K562 (cell line): ENCODE measurements around the gene SLC22A23. TPM values are rescaled to one million over a fixed set of nuclear protein-coding genes. Genes with fewer than 3 reads are reported as not detected.

Source experiments
- ATAC-seq: fragments of 200-7000 bp; cut with Tn5 transposase; 3 replicates; pipeline ENCODE4 v1.9.1; 2020; ENCODE audit warnings: moderate library complexity
- BruUV-seq: library from RNA; stranded (reverse); fragments of 400-500 nt; replicated peaks from 2 replicates; lab custom pipeline; 2021; lab: Mats Ljungman, UMichigan
- CTCF ChIA-PET: fragments of 300-600 bp; formaldehyde crosslinking; extraction: SDS; loops from one replicate; lab custom pipeline; 2021; ENCODE audit warnings: low intra/inter-chr PET ratio; lab: Yijun Ruan, JAX
- POLR2A ChIA-PET: fragments of 300-600, 350-650 bp; sonication (Branson Sonifier 250); formaldehyde crosslinking; extraction: SDS; loops from one replicate; lab custom pipeline; 2021; ENCODE audit warnings: antibody characterized with exemption, inconsistent platforms; lab: Yijun Ruan, JAX
- DNase-seq, 4 experiments: peaks; one replicate each; pipeline versions ENCODE4 v3.0.0 to v3.0.0-alpha.2; 2011 to 2018; ENCODE audit warnings: low spot score in 3 of 4, mixed read lengths in 3 of 4; ENCODE audit errors: extremely low read depth in 1 of 4
- FAIRE-seq: peaks from 2 replicates; lab custom pipeline; 2011; peaks lifted over from hg19 to GRCh38; lab: Jason Lieb, UNC
- H2AFZ ChIP-seq: 2 replicates; pipeline ENCODE4 v1.6.0; 2011; ENCODE audit warnings: low read depth, low read length, control low read depth, inconsistent platforms
- H3K27ac ChIP-seq: fragments of 200-600 bp; 3 replicates; pipeline ENCODE4 v1.8.0; 2011; ENCODE audit warnings: low read depth, mild to moderate bottlenecking, control low read depth, inconsistent platforms, low read length, moderate library complexity, mixed read lengths; ENCODE audit errors: extremely low read depth
- H3K27me3 ChIP-seq, 2 experiments: fragments of 300-600 bp in 1 of 2; 2 replicates in 1 of 2; 3 replicates in 1 of 2; pipeline versions ENCODE4 v1.6.0 to v1.8.0; 2011; ENCODE audit warnings: inconsistent platforms in 2 of 2, low read length in 2 of 2, mild to moderate bottlenecking in 1 of 2, mixed read lengths in 1 of 2, moderate library complexity in 1 of 2; ENCODE audit not compliant: control insufficient read depth in 2 of 2, insufficient read depth in 2 of 2
- H3K36me3 ChIP-seq: fragments of 300-600 bp; 3 replicates; pipeline ENCODE4 v1.8.0; 2011; ENCODE audit warnings: mild to moderate bottlenecking, low read length, inconsistent platforms; ENCODE audit not compliant: control insufficient read depth, insufficient read depth
- H3K4me1 ChIP-seq, 2 experiments: fragments of 200-600 bp in 1 of 2; replicated peaks in 1 of 2; 2 replicates in 1 of 2; 3 replicates in 1 of 2; pipeline versions ENCODE4 v1.5.1 to v1.8.0; 2011; ENCODE audit warnings: inconsistent platforms in 2 of 2, low read length in 2 of 2, mild to moderate bottlenecking in 1 of 2, mixed read lengths in 1 of 2, moderate library complexity in 1 of 2; ENCODE audit not compliant: control insufficient read depth in 2 of 2, insufficient read depth in 2 of 2
- H3K4me2 ChIP-seq: 2 replicates; pipeline ENCODE4 v1.6.1; 2011; ENCODE audit warnings: low read length, control low read depth, inconsistent platforms, mixed read lengths; ENCODE audit not compliant: insufficient read depth
- H3K4me3 ChIP-seq: fragments of 200-600 bp; sonication (generic), shearing (Covaris generic); 2 replicates; pipeline ENCODE4 v1.5.1; 2016; ENCODE audit warnings: control low read depth, inconsistent platforms
- H3K79me2 ChIP-seq: fragments of 200-600 bp; 3 replicates; pipeline ENCODE4 v1.8.0; 2011; ENCODE audit warnings: low read length, inconsistent platforms; ENCODE audit not compliant: control insufficient read depth, insufficient read depth
- H3K9ac ChIP-seq, 2 experiments: 2 replicates each; pipeline versions ENCODE4 v1.6.0 to v1.6.1; 2011; ENCODE audit warnings: low read depth in 2 of 2, low read length in 2 of 2, control low read depth in 1 of 2, inconsistent platforms in 1 of 2, mild to moderate bottlenecking in 1 of 2, mixed read lengths in 1 of 2; ENCODE audit not compliant: insufficient read depth in 1 of 2
- H3K9me1 ChIP-seq: one replicate; pipeline ENCODE4 v1.6.0; 2011; ENCODE audit warnings: inconsistent platforms, mild to moderate bottlenecking, low read length, moderate library complexity; ENCODE audit not compliant: control insufficient read depth, insufficient read depth
- H3K9me3 ChIP-seq: replicated peaks from 2 replicates; pipeline ENCODE4 v1.5.1; 2011; ENCODE audit warnings: low read depth, low read length, inconsistent platforms; ENCODE audit not compliant: control insufficient read depth, insufficient read depth
- H4K20me1 ChIP-seq: replicated peaks from 2 replicates; pipeline ENCODE4 v1.6.1; 2011; ENCODE audit warnings: low read length, inconsistent platforms, mixed read lengths; ENCODE audit not compliant: control insufficient read depth, insufficient read depth
- DEAF1 ChIP-seq: fragments of 450-650 bp; formaldehyde crosslinking; IDR thresholded peaks from 2 replicates; pipeline ENCODE4 v1.4.0; 2020; ENCODE audit warnings: mild to moderate bottlenecking, moderate library complexity
- DMBX1 ChIP-seq: fragments of 250-450 bp; sonication (Bioruptor Pico); IDR thresholded peaks from 2 replicates; pipeline ENCODE4 v1.8.0; 2022; ENCODE audit warnings: inconsistent platforms, mild to moderate bottlenecking, moderate library complexity, borderline replicate concordance
- EP400 ChIP-seq: fragments of 450-650 bp; IDR thresholded peaks from 2 replicates; pipeline ENCODE4 v1.6.1; 2017; ENCODE audit warnings: antibody characterized with exemption, mild to moderate bottlenecking, moderate library complexity
- POLR2H ChIP-seq: IDR thresholded peaks from 2 replicates; pipeline ENCODE4 v1.6.1; 2016; ENCODE audit warnings: missing genetic modification characterization, low read depth, mild to moderate bottlenecking, control low read depth, missing compliant biosample characterization, moderate library complexity
- POU5F1 ChIP-seq: fragments of 150-350 bp; IDR thresholded peaks from 2 replicates; pipeline ENCODE4 v1.6.1; 2014; ENCODE audit warnings: borderline replicate concordance, low read length, low read depth, mild to moderate bottlenecking; ENCODE audit not compliant: partially characterized antibody
- SRSF7 ChIP-seq: fragments of 200-400 bp; formaldehyde crosslinking; optimal IDR thresholded peaks from 2 replicates; pipeline ENCODE3; 2017; ENCODE audit warnings: mild to moderate bottlenecking, low read depth, low read length
- ZFP1 ChIP-seq: fragments of 450-650 bp; formaldehyde crosslinking; IDR thresholded peaks from 2 replicates; pipeline ENCODE4 v1.4.0; 2020; ENCODE audit warnings: mild to moderate bottlenecking, mixed read lengths
- ZNF384 ChIP-seq: IDR thresholded peaks from 2 replicates; pipeline ENCODE4 v1.6.1; 2012; ENCODE audit warnings: low read depth, low read length, improper control_type of control experiment
- ZNF695 ChIP-seq: fragments of 450-650 bp; formaldehyde crosslinking; IDR thresholded peaks from 2 replicates; pipeline ENCODE4 v1.4.0; 2020; ENCODE audit warnings: mild to moderate bottlenecking, moderate library complexity
- ZNF75A ChIP-seq: fragments of 450-650 bp; formaldehyde crosslinking; IDR thresholded peaks from 2 replicates; pipeline ENCODE4 v1.4.0; 2020; ENCODE audit warnings: mild to moderate bottlenecking
- WGBS: fragments of 100-300 bp; shearing (Covaris generic); methylation state at CpG from one replicate; pipeline ENCODE4 v1.1.6; 2016; ENCODE audit warnings: low coverage, mixed read lengths; ENCODE audit not compliant: insufficient coverage; ENCODE audit errors: missing lambda C conversion rate; 5-methylcytosine and 5-hydroxymethylcytosine counted together
- in situ Hi-C: fragments of 300-500 bp; cut with MboI; formaldehyde crosslinking; loops from 4 replicates; pipeline ENCODE4 v1.15.0; 2018; ENCODE audit warnings: inconsistent platforms, mixed read lengths
- intact Hi-C: fragments of 100-400 bp; cut with micrococcal nuclease; formaldehyde crosslinking; loops from 2 replicates; pipeline ENCODE4 v1.14.2; 2022
- polyA plus RNA-seq, 8 experiments: library from polyadenylated mRNA; depleted of rRNA in 4 of 8; stranded (reverse) in 5 of 8; unstranded in 3 of 8; fragments of >200 nt; fragmentation: Nextera tagmentation in 2 of 8; fragmentation: Illumina TruSeq in 1 of 8; extraction: Ambion mirVana in 2 of 8; extraction: Trizol in 1 of 8; gene quantifications; 2 replicates each; pipeline versions ENCODE4 v1.2.1 to v1.2.3, GENCODE V29; 2011 to 2014; ENCODE audit warnings: inconsistent platforms in 1 of 8, missing spikeins in 1 of 8
- total RNA-seq, 7 experiments: library from RNA; depleted of rRNA in 6 of 7; stranded (reverse); fragments of >200 nt in 6 of 7; fragmentation: Illumina TruSeq in 2 of 7; extraction: Trizol in 2 of 7; gene quantifications; 2 replicates each; pipeline versions ENCODE4 v1.2.1 to v1.2.3, GENCODE V29; 2011 to 2021; ENCODE audit warnings: low replicate concordance in 1 of 7

The SLC22A23 gene
- total and polyA plus RNA-seq, 9 of the 15 experiments (the other 6 are each of a cell fraction or from before 2014, with no cell fraction given), result 0.30 to 8.7 (median 2.5) TPM

- H3K9ac ChIP-seq, result peak overlapping the region; percentile 83 to 85
- peak; percentile 28; the same call in 1 of the 2 replicates for TF ChIP-seq DMBX1 (CRISPR knock-in tag)
- TF ChIP-seq DEAF1 (CRISPR knock-in tag), result no peak
- peak; percentile 60; the same call in 1 of the 2 replicates for TF ChIP-seq ZFP1
- no peak for TF ChIP-seq ZNF695 (CRISPR knock-in tag)
- TF ChIP-seq POLR2H (tag), result peak; percentile 48
- TF ChIP-seq ZNF384, result peak; percentile 24; the same call in 1 of the 2 replicates
- no peak for TF ChIP-seq SRSF7
- TF ChIP-seq POU5F1, result no peak
- TF ChIP-seq ZNF75A (CRISPR knock-in tag), result peak; percentile 90
- TF ChIP-seq EP400, result 0 out of 2 replicates have a peak, but pooled peaks have one; percentile 8
Measured at GRCh38 chr6:3355358-3356055, 101.3 kb downstream of the SLC22A23 start.

More at GRCh38 chr6:3355358-3356055, 101.3 kb downstream of the SLC22A23 start:
- no peaks in the 10 kb centered on the region for H3K9me1 ChIP-seq
- peak overlapping the region; percentile 93 for H2AFZ ChIP-seq
- WGBS, result 2% methylated on average over 20 of the region's 20 CpGs
- peak overlapping the region; percentile 23 for H3K4me3 ChIP-seq
- POLR2A ChIA-PET, result interaction anchor here (0.7 to 3.4 kb wide), 9 partner anchors 9 to 1948 kb away, joined by 3 to 22 read pairs (median 4); no protein-coding TSS in a partner anchor
- intact Hi-C loops (loop anchor here (2.0 to 10.0 kb wide), 4 partner anchors 15 to 669 kb away; a partner anchor contains a TSS), in situ Hi-C loops (no loop called here)
- peaks cover 26 to 60% of the 10 kb centered on the region in 2 experiments for H3K4me1 ChIP-seq
- H3K79me2 ChIP-seq, result peaks cover 7% of the 10 kb centered on the region; the same call in 1 of the 3 replicates
- no peaks in the 10 kb centered on the region for H4K20me1 ChIP-seq
- H3K27ac ChIP-seq, result peak overlapping the region; percentile 96
- peak; percentile 72 for ATAC-seq
- CTCF ChIA-PET, result no interaction called here
- TSS peak; percentile 64 for BruUV-seq
- no peaks in the 10 kb centered on the region for H3K27me3 ChIP-seq
- H3K4me2 ChIP-seq, result peak overlapping the region; percentile 85
- peak; percentile 59 to 72 (median 60) for DNase-seq
- no peaks in the 10 kb centered on the region for H3K9me3 ChIP-seq
- H3K36me3 ChIP-seq, result no peaks in the 10 kb centered on the region
- peak; percentile 58 for FAIRE-seq
